Measurements from ENCODE around the gene ADAM12. TPM values are rescaled to one million over a fixed set of nuclear protein-coding genes. Genes with fewer than 3 reads are reported as not detected.

Gene ADAM12
- total RNA-seq, 1 donor from 2014 or later: 1.3 TPM

DNA sequence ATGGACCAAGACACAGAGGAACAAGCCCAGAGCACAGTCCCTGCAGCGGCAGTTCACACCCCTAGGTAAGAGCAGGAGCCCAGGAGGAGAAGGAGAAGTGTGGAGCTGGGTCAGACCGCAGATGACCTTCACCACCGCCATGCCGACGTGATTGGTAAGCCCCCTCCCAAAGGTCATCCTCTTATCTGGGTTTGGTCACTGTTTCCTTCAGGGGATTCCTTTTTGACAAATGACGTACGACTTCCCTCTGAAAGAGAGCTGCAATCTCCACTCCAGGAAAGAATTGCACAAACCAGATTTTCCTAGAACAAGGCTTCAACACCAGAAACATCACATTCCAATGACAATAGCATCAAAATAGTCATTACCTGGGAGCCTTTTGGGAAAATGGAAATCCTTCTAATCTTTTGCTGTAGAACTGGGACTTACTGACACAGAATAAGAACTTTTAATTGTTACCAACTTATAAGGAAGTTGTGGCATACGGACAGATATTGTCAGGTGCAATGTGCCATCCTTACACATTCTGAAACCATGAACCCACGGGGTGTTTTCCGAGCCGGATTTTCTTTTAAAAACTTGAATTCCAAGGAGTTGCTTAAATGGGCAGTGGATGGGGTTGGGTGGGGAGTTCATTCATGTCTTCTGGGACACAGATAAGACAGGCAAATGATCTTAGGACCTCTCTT, 20.8 kb upstream of the ADAM12 start:
- intact Hi-C loops (cut with DNase I): no loop called here
- DNase-seq (ENCODE audit: low spot score): no peak

GRCh38 chr10:126407831-126408230, 19.6 kb upstream of the ADAM12 start:
- intact Hi-C loops (cut with DNase I): no loop called here
- DNase-seq (ENCODE audit: low spot score): no peak

GRCh38 chr10:126405239-126405775, 17.0 kb upstream of the ADAM12 start:
- no peak for DNase-seq (ENCODE audit: low spot score)

DNA sequence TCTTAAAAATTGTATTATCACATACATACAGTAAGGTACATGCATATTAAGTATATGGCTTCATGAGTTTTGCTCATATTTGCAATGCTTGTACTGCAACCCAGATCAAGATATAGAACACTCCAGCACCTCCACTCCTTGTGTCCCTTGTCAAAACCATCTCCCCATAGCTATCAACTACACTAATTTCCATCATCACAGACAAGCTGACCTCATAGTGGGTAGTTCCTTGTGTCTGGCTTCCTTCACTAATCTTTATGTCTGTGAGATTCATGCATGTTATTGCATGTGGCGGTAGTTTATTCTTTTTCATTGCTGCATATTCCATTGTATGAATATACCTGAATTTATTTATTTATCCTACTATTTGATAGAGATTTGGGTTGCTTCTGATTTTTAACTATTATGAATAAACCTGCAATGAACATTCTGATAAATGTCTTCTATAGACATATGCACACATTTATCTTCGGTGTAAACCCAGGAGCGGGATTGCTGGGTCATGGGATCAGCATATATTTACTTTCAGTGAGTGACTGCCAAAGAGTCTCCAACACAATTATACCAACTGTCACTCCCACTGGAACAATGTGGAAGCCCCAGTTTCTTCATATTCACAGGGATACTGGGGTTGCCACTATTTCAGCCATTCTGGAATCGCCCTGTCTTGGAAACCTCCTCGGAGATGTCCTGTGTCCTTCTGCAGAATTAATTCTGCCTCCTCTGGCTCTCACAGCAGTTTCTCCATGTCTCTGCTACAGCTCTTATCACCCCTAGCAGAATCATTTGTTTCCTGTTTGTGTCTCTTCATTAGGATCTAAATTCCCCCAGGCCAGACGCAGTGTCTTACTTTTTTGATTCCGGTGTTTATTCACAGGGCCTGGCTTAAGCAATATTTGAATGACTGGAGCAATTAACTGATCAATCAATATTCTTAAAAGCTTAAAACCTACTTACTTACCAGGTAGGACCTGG, 14.7 kb upstream of the ADAM12 start:
- DNase-seq (ENCODE audit: low spot score): no peak
- intact Hi-C loops (cut with DNase I): no loop called here

More at GRCh38 chr10:126405239-126405775, 17.0 kb upstream of the ADAM12 start:
- intact Hi-C loops (cut with DNase I): no loop called here

DNA sequence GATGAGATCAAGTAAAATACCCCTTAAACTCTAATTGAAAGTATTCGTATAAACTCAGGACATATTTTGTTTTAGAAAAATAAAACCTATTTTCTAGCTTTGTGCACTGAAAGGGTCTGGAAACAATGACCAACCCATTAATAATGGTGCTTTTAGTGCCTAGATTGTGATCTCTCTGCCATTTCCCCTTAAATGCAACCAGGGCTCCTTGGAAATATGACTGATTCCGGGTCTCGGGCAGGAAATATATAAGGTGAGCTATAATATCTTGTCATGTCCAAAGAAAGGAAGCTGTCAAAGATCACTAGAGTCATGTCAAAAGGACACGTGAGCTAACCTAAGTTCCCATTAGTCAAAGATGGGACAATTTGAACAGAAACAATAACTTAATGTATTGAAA, 12.4 kb upstream of the ADAM12 start:
- DNase-seq (ENCODE audit: low spot score): no peak
- intact Hi-C loops (cut with DNase I): no loop called here

DNA sequence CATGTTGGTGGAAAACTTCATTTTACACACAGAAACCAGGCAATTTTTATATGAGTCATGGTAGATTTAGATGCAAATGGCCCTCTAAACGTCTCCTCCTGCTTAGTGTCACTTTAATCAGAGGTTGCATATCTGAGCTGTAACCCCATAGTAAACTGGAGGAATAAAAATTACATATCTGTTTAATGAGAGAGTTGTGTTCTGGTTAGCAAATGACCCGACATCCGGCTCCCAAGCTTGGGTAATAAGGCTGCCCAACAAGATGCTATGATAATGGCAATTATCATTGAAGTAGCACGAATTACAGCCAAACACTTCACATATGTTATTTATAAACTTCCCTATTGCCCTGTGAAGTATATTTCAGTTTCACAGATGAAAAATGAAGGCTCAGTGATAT, 10.6 kb upstream of the ADAM12 start:
- no peak for DNase-seq (ENCODE audit: low spot score)
- intact Hi-C loops (cut with DNase I): no loop called here

GRCh38 chr10:126398383-126398743, 10.1 kb upstream of the ADAM12 start:
- intact Hi-C loops (cut with DNase I): no loop called here
- no peak for DNase-seq (ENCODE audit: low spot score)

- no peak for DNase-seq (ENCODE audit: low spot score)
- intact Hi-C loops (cut with DNase I): no loop called here
Measured at GRCh38 chr10:126397640-126398382, 9.5 kb upstream of the ADAM12 start.

DNA sequence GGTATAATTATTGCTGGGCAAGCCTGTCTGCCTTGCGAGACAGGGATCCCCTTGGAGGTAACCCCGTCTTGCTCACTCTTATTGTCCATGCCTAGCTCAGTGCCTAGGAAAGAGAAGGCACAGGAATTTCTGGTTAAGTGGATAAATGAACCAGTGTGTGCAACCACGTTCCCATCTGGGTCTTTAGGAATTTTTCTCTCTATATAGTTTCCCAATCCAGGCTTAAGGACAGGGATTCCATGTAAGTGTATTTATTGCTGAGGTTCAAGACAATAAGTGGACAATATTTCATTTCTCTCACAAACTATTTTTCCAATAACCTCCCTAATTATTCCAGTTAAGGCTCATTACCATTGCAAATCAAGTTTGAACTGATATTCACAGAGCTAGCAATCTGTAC, 8.9 kb upstream of the ADAM12 start:
- DNase-seq (ENCODE audit: low spot score): no peak
- intact Hi-C loops (cut with DNase I): no loop called here

DNA sequence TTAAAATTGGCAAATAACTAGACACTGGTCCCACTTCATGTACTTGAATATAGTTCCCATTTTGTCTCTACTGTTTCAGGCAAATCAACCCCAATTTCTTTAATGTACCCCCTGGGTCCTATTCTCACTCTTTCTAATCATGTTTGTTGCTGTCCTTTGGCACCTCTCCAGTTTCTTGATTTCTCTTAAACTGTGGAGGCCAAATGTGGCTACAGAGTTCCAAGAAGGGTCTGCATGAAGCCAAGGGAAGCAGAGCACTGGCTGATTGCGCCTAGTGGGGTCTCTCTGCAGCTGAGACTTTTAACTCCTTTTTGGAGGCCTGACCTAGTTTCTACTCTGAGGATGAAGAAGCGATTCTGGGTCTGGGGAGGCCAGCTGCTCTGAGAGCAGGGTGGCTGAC, 6.7 kb upstream of the ADAM12 start:
- DNase-seq (ENCODE audit: low spot score): no peak
- intact Hi-C loops (cut with DNase I): no loop called here

- no peak for DNase-seq (ENCODE audit: low spot score)
- intact Hi-C loops (cut with DNase I): no loop called here
Measured at GRCh38 chr10:126393076-126393475, 4.8 kb upstream of the ADAM12 start.

GRCh38 chr10:126392469-126392868, 4.2 kb upstream of the ADAM12 start:
- no peak for DNase-seq (ENCODE audit: low spot score)
- intact Hi-C loops (cut with DNase I): no loop called here

DNA sequence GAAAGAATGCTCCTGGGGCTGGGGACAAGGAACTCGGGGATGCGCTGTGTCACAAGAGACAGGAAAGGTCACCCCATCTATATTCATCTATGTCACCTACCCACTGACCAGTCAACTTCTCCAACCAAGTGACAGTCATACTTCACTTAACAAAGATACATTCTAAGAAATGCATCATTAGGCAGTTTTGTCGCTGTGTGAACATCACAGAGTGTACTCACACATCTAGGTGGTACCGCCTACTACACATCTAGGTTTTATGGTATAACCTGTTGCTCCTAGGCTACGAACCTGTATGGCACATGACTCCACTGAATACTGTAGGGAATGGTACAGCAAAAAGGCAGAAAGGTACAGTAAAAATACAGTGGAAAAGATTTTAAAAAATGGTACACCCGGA, 3.8 kb upstream of the ADAM12 start:
- intact Hi-C loops (cut with DNase I): no loop called here
- no peak for DNase-seq (ENCODE audit: low spot score)

- DNase-seq (ENCODE audit: low spot score): no peak
- intact Hi-C loops (cut with DNase I): no loop called here
Measured at GRCh38 chr10:126391192-126391885, 3.1 kb upstream of the ADAM12 start.

- intact Hi-C loops (cut with DNase I): no loop called here
- no peak for DNase-seq (ENCODE audit: low spot score)
Measured at GRCh38 chr10:126390324-126390723, 2.0 kb upstream of the ADAM12 start.

DNA sequence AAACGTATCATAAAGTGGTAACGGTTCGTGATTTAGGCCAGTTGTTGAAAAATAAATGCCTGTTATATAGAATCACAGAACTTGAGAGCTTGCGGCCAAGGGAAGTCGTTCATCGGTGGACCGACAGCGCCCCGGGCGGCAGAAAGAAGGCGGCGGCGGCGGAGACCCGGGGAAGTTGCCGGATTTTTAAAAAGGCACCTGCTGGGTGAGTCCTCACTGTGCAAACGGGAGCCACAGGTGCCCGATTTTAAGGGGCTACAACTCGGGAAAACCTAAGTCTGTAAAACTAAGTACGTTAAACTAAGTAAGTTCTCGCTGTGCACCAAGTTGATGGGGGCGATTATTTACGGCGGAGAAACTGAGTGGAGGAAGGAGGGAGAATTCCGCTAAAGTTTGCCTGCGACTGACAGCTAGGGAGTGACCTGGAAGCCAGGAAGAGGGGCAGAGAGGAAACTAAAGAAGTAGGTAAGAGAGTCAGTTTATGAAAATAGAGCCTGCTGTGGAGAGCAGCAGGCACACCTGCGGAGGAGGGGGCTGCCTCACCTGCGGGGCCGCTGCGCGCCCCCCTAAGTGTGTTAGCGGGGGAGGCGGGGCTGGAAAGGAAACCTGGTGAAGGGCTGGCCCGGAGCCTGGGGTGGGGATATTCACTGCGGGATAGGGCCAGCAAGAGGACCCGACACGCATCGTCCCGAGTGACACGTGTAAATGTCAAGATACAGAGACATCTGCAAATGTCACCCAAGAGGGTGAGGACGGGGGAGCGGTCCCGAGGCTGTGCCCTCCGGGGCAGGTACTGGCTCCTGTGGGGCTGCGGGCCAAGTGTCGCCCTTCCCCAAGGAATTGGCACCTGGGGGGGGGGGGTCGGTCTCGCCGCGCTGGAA, 996 bp downstream of the ADAM12 start:
- no peak for DNase-seq (ENCODE audit: low spot score)
- intact Hi-C loops (cut with DNase I): loop anchor here (1.0 to 5.0 kb wide), 2 partner anchors 115 to 404 kb away; no protein-coding TSS in a partner anchor

GRCh38 chr10:126384269-126384873, 3.9 kb downstream of the ADAM12 start:
- intact Hi-C loops (cut with DNase I): no loop called here

More at GRCh38 chr10:126384269-126384873, 3.9 kb downstream of the ADAM12 start:
- no peak for DNase-seq (ENCODE audit: low spot score)

Measured in cardiac septum (tissue), 1 donor.